ENCODE data around the gene OTUD4. TPM values are rescaled to one million over a fixed set of nuclear protein-coding genes. Genes with fewer than 3 reads are reported as not detected.

Gene OTUD4
- total RNA-seq, 2 experiments from 2014 or later: 41.4 to 49.6 TPM

- DNase-seq (no peak), ATAC-seq (peak; percentile 48)
- intact Hi-C loops (cut with micrococcal nuclease): no loop called here
- no peak for TF ChIP-seq CTCF (IDR thresholded peaks at IDR 0.05)
- ChIA-PET POLR2A (interaction anchor here (0.6 to 1.5 kb wide), 5 partner anchors 8 to 51 kb away, joined by 3 to 4 read pairs (median 3); no protein-coding TSS in a partner anchor), CTCF (no interaction called here)
- peaks cover 63% of the 10 kb centered on the region for H3K36me3 Mint-ChIP-seq (ENCODE audit: low read depth)
- H3K4me1 Mint-ChIP-seq (ENCODE audit: low read depth): peaks cover 56% of the 10 kb centered on the region
- no peaks in the 10 kb centered on the region for H3K27me3 Mint-ChIP-seq
- H3K27ac Mint-ChIP-seq: peak overlapping the region; percentile 79
- no peaks in the 10 kb centered on the region for H3K9me3 Mint-ChIP-seq
- H3K4me3 Mint-ChIP-seq: no peak overlapping the region
Observed at GRCh38 chr4:145130788-145131399, 49.5 kb downstream of the OTUD4 start.

GRCh38 chr4:145130130-145130529 lies 50.3 kb downstream of the OTUD4 start:
- intact Hi-C loops (cut with micrococcal nuclease): no loop called here
- Mint-ChIP-seq H3K4me3 (no peak overlapping the region), H3K27me3 (no peaks in the 10 kb centered on the region)

DNA sequence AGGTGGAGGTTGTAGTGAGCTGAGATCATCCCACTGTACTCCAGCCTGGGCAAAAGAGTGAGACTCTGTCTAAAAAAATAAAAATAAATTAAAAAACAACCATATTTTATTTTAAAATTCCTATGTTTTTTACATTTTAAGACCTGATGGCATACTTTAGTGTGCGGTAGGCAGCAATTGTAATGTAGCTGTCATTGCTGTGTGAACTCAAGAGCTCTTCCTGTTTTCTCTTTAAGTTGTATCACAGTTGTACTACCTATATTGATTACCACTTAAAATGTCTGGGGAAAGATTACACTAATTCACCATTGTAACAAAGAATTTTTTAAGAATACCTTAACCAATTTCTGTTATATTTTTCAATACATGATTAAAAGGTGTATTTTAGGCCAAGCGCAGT lies 55.0 kb downstream of the OTUD4 start:
- H3K27me3 Mint-ChIP-seq: no peaks in the 10 kb centered on the region
- no peak for TF ChIP-seq CTCF (IDR thresholded peaks at IDR 0.05)
- DNase-seq: no peak
- H3K4me3 Mint-ChIP-seq: no peak overlapping the region
- peaks cover 60% of the 10 kb centered on the region for H3K36me3 Mint-ChIP-seq (ENCODE audit: low read depth)
- H3K4me1 Mint-ChIP-seq (ENCODE audit: low read depth): peaks cover 19% of the 10 kb centered on the region
- no peaks in the 10 kb centered on the region for H3K9me3 Mint-ChIP-seq
- H3K27ac Mint-ChIP-seq: peak overlapping the region; percentile 49
- ChIA-PET CTCF (interaction anchor here (0.8 to 1.4 kb wide), 3 partner anchors 14 to 25 kb away, joined by 3 to 4 read pairs (median 3); no protein-coding TSS in a partner anchor), POLR2A (interaction anchor here (0.7 to 1.8 kb wide), 4 partner anchors 12 to 496 kb away, joined by 3 to 6 read pairs (median 4); no protein-coding TSS in a partner anchor)
- intact Hi-C loops (cut with micrococcal nuclease): no loop called here
- ATAC-seq: no peak

More at GRCh38 chr4:145130130-145130529, 50.3 kb downstream of the OTUD4 start:
- DNase-seq (no peak), ATAC-seq (no peak)
- no peak for TF ChIP-seq CTCF (IDR thresholded peaks at IDR 0.05)
- ChIA-PET CTCF (no interaction called here), POLR2A (interaction anchor here (0.7 to 1.5 kb wide), 3 partner anchors 12 to 52 kb away, joined by 3 read pairs; no protein-coding TSS in a partner anchor)
- Mint-ChIP-seq H3K36me3 (ENCODE audit: low read depth) (peaks cover 61% of the 10 kb centered on the region), H3K4me1 (ENCODE audit: low read depth) (peaks cover 52% of the 10 kb centered on the region), H3K27ac (peak overlapping the region; percentile 79), H3K9me3 (no peaks in the 10 kb centered on the region)

DNA sequence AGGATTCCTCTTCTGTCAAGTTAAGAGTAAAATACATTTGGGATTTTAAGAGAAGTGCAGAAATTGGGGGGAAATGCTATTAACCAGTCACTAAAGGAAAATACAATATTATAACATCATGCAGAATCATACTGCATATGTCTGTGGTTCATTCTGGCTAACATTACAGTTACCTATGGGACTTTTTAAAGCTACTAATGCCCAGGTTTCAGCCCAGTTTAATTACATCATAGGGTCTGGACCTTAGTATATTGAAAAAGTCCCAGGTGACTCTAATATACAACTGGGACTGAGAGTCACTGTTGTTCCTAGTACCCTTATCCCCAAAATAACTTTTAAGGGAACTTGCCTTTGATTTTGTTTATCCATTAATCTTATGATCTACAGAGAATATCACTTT lies 72.3 kb downstream of the OTUD4 start:
- Mint-ChIP-seq H3K27ac (peak overlapping the region; percentile 59), H3K4me3 (no peak overlapping the region), H3K9me3 (no peaks in the 10 kb centered on the region), H3K4me1 (ENCODE audit: low read depth) (peaks cover 21% of the 10 kb centered on the region), H3K36me3 (ENCODE audit: low read depth) (peaks cover 54% of the 10 kb centered on the region), H3K27me3 (no peaks in the 10 kb centered on the region)
- POLR2A ChIA-PET: no interaction called here
- intact Hi-C loops (cut with micrococcal nuclease): no loop called here
- CTCF ChIA-PET: no interaction called here
- DNase-seq (no peak), ATAC-seq (no peak)
- no peak for TF ChIP-seq CTCF (IDR thresholded peaks at IDR 0.05)

DNA sequence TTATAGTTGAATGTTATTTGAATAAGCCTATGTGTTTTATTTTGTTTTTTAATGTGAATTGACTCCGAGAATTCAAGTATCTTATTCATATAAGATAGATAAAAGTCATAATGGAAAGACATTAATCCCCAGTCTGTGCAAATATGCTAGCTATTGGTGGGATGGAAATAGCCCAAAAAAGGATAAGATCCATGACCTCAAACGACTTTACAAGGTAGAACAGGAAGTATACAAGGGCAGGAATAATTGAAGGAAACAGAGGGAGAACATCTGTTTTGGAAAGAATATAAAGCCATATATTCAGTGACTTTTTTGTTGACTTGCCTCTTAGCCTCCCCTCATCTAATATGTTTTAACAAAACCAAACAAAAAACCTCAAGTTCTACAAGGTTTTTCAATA lies 73.3 kb downstream of the OTUD4 start:
- DNase-seq (no peak), ATAC-seq (no peak)
- Mint-ChIP-seq H3K4me3 (no peak overlapping the region), H3K27ac (peak overlapping the region; percentile 50), H3K27me3 (no peaks in the 10 kb centered on the region), H3K4me1 (ENCODE audit: low read depth) (peaks cover 15% of the 10 kb centered on the region), H3K36me3 (ENCODE audit: low read depth) (peaks cover 44% of the 10 kb centered on the region), H3K9me3 (no peaks in the 10 kb centered on the region)
- POLR2A ChIA-PET: no interaction called here
- CTCF ChIA-PET: no interaction called here
- intact Hi-C loops (cut with micrococcal nuclease): no loop called here
- no peak for TF ChIP-seq CTCF (IDR thresholded peaks at IDR 0.05)
